Endothelial cell of umbilical vein (primary cell): ENCODE measurements around the gene PTPRK.
A peak's percentile ranks its signal among the peaks of the same experiment; 100 is the strongest.

Experiments
- POLR2A ChIP-seq: IDR thresholded peaks from 2 replicates; pipeline ENCODE4 v1.6.1; 2012; ENCODE audit warnings: low read depth, mild to moderate bottlenecking, control low read depth, low read length
- TF ChIP-seq, protein P1 (sequence below), 2 donors: IDR thresholded peaks; 1 replicate in 1 of 2; 2 replicates in 1 of 2; pipeline ENCODE4 v1.5.1; 2011; ENCODE audit warnings: low read length in 2 of 2, mild to moderate bottlenecking in 2 of 2, moderate library complexity in 2 of 2, control low read depth in 1 of 2, inconsistent platforms in 1 of 2, low read depth in 1 of 2; ENCODE audit not compliant: insufficient read depth in 1 of 2; ENCODE audit errors: extremely low read depth in 1 of 2

DNA sequence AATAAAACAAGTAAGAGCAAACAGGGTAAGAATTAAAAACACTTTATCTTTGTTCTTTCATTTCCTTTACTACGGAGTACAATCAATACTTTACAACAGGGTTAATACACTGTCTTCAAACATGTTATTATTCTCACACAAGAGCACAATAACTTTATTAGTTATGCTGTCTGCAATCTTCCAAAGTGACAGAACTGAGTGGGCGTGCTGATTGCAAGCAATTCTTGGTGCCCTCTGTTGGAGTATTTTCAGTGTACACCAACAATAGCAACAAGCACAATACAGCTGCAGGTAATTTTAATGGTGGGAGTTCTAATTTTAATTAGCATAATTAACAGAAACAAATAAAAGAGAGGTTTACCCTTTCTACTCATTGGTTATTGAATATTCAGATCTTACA is 33.9 kb upstream of the PTPRK start:
- TF ChIP-seq, protein P1, sequence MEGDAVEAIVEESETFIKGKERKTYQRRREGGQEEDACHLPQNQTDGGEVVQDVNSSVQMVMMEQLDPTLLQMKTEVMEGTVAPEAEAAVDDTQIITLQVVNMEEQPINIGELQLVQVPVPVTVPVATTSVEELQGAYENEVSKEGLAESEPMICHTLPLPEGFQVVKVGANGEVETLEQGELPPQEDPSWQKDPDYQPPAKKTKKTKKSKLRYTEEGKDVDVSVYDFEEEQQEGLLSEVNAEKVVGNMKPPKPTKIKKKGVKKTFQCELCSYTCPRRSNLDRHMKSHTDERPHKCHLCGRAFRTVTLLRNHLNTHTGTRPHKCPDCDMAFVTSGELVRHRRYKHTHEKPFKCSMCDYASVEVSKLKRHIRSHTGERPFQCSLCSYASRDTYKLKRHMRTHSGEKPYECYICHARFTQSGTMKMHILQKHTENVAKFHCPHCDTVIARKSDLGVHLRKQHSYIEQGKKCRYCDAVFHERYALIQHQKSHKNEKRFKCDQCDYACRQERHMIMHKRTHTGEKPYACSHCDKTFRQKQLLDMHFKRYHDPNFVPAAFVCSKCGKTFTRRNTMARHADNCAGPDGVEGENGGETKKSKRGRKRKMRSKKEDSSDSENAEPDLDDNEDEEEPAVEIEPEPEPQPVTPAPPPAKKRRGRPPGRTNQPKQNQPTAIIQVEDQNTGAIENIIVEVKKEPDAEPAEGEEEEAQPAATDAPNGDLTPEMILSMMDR (IDR thresholded peaks at IDR 0.05; ENCODE audit: extremely low read depth in 1 of 2, insufficient read depth in 1 of 2, low read depth in 1 of 2, low read length in 2 of 2): peak in 1 of 2 donors; percentile 9
- no peak for TF ChIP-seq POLR2A
